ENCODE measurements around the gene PIP5K1B.
"Not testable (repeated sequence)": the region's sequence is repeated elsewhere in the genome, so short reads cannot be mapped to it uniquely, and the experiment has no call there.

The PIP5K1B gene, protein sequence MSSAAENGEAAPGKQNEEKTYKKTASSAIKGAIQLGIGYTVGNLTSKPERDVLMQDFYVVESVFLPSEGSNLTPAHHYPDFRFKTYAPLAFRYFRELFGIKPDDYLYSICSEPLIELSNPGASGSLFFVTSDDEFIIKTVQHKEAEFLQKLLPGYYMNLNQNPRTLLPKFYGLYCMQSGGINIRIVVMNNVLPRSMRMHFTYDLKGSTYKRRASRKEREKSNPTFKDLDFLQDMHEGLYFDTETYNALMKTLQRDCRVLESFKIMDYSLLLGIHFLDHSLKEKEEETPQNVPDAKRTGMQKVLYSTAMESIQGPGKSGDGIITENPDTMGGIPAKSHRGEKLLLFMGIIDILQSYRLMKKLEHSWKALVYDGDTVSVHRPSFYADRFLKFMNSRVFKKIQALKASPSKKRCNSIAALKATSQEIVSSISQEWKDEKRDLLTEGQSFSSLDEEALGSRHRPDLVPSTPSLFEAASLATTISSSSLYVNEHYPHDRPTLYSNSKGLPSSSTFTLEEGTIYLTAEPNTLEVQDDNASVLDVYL

DNA sequence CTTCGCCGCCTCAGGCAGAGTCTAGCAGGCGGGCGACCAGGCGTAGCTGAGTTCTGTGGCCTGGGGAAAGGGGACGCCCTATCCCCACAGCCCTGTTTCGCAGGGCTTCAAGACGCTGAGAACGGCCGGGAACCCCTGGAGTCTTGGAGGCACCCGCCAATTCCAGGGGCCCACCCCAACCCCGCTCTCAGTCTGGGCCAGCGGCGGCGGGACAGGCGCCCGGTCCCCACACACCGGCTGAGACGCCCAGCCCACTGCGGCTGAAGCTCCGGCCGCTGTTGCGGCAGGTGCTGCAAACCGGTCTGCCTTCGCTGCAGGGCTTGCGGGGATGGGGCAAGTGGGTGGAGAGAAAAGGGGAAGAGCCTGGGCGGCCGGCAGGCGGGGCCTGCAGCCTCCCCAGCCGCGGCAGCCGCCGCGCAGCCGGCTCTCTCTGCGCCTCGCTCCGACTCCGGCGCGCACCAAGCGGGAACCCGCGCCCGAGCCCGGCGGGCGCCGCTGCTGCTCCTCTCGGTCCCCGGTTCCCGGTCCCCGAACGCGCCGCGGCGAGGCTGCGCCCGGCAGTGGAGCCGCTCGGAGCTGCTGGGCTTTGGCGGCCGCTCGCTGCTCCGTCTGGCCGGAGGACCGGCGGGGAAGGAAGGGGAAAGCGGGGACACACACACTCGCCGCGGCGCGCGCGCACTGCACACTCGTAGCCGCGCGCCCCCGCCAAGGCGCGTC lies at the start of gene PIP5K1B:
TSS of gene PIP5K1B (plus strand) at position 427 of the 717 bp plus-strand sequence. CDS start 117,375 bp downstream, outside the sequence.
- peak within 1 kb of the TSS; percentile 69 for H3K4me3 ChIP-seq (ENCODE audit: low read depth, low read length)

DNA sequence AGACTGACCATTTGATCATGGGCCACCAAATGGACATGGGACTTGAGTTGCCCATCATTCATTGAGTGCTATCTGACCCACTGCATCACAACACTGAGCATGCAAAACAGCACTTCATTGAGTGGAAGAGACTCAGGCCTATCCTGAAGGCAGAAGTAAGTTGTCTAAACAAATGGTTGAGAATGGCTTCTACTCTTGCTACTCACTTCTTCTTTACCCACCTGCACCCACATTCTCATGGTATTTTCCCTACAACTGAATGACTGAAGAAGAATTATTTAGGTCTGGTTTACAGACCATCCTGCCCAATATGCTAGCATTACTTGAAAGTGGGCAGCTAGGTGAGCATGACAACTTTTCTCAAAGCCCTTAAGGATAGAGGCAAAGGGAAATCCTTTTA lies 41.0 kb upstream of the PIP5K1B start:
- no peak overlapping the region for H3K4me3 ChIP-seq (ENCODE audit: low read depth, low read length)

DNA sequence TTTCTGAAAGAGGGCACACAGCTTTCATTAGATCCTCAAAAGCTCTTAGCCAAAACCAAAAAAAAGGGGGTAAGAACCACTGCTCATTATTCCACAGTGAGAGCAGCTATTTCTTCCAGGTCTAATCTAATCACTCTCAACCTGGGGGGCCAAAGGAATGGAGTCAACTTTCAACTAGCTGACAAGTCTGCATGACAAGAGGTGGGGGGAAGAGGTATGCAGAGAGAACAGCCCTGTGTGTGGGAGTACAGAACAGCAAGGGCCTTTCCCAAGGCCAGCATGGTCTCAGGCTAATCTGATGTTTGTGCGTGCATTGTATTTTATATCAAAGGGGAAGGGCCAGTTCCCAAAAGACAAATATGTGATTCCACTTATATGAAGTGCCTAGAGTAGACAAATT lies 36.9 kb upstream of the PIP5K1B start:
- no peak overlapping the region for H3K4me3 ChIP-seq (ENCODE audit: low read depth, low read length)

DNA sequence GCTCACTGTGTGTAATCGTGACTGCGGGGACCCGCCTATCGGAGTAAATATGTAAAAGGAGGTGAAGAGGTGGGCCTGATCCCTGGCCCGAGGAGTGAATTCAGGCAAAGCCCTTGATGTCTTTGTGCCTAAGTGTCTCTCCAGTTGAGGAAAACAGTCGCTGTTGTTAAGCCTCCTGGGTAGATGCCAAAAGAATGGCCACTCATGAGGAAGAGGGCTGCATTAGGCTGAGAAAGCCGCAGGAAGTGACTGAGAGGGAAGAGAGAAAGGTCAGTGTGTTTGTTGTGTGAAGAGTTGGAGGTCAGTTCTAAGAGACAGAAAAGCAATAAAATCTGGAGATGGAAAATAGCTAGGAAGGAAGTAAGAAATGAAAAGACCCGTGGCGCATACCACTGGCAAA lies 35.8 kb upstream of the PIP5K1B start:
- no peak overlapping the region for H3K4me3 ChIP-seq (ENCODE audit: low read depth, low read length)

DNA sequence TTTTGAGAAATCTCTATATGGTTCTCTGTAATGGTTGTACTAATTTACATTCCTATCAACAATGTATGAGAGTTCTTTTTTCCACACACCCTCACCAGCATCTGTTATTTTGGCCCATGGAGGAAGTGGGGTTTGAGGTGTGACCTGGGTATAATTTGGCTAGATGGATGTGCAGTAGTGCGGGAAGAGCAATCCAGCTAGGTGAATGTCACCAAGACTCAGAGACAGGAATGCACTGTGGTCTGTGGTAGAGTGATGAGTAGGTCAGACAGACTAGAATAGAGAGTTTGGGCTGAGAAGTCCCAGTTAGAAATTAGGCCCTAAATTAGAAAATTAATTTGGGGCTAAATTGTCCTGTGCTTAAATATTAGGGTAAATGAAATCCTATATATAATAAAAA lies 32.8 kb upstream of the PIP5K1B start:
- no peak overlapping the region for H3K4me3 ChIP-seq (ENCODE audit: low read depth, low read length)

DNA sequence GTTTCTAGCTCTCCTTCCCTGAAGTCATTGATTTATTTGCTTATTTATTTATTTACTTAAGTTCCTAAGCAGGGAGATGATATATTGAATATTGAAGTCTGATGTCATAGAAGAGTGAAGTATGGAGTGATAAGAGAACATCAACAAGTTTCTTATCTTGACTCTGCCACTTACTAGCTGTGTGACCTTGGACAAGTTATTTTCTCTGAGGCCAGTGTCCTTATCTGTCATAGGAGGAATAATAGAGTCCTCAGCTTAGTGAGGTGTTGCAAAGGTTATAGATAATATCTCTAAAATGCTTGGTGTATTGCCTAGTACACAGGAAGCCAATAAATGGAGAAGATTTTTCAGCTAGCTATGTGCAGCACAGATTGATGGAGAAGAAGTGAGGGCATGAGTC lies 32.4 kb upstream of the PIP5K1B start:
- no peak overlapping the region for H3K4me3 ChIP-seq (ENCODE audit: low read depth, low read length)

DNA sequence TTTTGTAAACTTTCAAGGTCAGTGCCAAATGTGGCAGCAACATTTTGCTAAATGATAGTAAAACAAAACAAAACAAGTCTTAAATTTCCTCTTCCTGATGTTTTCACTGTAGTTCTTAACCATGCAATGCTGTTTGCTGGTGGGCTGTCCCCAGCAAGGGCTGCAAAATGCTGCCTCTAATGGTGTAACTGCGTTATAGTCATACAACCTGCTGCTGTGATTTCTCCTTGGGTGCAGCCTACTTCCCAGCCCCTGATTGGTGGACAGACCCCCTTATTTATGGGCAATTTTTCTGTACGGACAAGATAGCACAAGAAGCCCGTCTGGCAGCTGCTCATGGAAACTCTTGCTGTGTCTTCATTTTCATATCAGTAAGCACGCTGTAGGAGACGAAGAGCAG lies 26.6 kb upstream of the PIP5K1B start:
- no peak overlapping the region for H3K4me3 ChIP-seq (ENCODE audit: low read depth, low read length)

DNA sequence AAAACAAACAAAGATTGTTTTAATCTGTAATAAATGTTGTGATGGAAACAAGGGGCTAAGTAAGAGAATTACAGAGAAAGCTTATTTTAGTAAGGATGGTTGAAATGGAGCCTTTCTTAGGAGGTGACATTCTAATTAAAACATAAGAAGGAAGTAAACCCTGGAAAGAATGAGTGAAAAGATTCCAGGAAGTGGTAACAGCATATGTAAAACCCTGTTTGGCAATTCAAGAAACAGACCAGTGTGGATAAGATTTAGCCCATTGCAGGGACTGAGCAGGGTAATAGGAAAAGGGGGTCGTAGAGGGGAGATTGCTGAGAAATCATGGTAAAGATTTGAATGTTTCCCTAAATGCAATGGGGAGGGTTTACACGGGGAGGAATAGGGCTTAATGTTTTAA lies 21.6 kb upstream of the PIP5K1B start:
- no peak overlapping the region for H3K4me3 ChIP-seq (ENCODE audit: low read depth, low read length)

DNA sequence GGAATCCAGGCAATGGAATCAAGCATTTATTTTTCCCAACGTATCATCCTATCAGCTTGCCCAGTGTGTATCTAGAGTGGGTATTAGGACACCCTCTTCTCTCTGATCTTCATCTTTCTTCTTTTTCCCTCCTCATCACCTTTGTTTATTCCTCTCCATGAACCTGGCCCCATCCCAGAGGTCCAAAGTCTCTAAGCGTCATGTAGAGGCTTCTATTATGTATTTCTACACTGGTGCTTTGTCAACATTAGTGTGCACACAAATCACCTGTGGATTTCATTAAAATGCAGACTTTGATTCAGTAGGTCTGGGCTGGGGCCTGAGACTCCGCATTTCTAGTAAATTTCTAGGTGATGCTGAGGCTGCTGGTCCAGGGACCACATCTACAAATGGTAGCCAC lies 19.8 kb upstream of the PIP5K1B start:
- no peak overlapping the region for H3K4me3 ChIP-seq (ENCODE audit: low read depth, low read length)

DNA sequence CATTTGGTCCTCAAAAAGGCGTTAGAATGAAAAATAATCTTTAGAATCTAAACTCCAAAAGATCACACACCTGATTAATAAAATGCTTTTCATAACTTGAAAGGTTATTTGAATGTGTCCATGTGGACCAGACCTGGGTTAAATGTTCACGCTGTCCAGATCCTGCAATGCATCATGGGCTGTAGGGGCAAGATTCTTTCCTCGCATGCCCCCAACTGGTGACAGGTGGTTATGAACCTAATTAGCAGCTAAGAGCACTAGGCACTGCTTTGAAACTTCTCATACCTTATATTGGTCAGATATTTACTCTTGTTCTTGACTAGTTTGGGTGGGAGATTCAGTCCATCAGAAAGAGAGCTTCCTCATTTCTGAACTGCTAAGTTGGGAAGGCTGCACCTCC lies 19.3 kb upstream of the PIP5K1B start:
- H3K4me3 ChIP-seq (ENCODE audit: low read depth, low read length): no peak overlapping the region

DNA sequence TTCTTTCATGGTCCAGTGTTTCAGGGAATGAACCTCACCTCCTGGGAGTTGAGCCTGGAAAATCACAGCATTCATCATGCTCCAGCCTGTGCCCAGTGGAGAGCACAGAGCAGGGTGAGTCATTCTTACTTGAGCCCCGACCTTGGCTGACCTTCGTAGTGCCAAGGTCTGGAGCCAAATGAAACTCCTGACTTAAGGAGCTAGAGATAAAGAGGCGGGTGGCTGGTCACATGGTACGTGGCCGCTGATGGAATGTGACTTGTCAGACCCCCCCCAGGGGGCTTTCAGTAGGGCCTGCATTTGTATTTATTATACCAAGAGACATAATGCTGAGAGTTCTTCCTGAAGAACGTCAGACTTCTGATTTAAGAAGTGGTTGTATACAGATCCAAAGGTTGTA lies 15.0 kb upstream of the PIP5K1B start:
- no peak overlapping the region for H3K4me3 ChIP-seq (ENCODE audit: low read depth, low read length)

DNA sequence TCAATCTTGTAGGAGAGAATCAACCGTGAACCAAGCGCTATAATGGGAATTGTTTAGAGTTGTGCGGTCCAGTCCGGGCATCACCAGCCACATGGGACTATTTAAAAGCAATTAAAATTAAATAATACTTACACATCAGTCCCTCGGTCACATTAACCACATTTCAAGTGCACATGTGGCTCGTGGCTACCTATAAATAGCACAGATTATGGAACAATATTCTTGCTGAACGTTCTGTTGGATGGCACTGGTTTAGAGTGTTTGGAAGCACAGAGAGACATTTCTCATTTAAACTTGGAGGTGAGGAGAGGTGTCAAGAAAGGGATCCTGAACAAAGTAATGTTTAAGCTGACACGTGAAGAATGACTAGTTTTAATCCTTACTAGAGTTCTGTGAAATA lies 12.5 kb upstream of the PIP5K1B start:
- H3K4me3 ChIP-seq (ENCODE audit: low read depth, low read length): no peak overlapping the region

DNA sequence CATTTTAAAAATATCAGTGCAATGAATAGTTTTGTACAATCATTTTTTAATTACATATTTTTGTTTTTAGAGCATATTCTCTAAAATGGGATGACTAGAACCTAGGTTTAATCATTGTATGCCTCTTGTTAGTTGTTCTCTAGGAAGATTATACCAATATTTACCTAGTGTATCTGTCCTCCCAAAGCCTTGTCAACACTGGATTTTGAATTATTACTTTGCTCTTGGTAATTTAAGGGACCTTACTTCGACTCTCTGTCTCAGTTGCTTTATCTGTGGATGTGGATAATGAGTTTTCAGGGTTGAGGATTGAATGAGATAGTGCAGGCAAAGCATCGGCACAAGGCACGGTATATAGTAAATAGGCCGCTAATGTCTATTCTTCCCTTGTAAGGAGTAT lies 10.9 kb upstream of the PIP5K1B start:
- H3K4me3 ChIP-seq (ENCODE audit: low read depth, low read length): no peak overlapping the region

DNA sequence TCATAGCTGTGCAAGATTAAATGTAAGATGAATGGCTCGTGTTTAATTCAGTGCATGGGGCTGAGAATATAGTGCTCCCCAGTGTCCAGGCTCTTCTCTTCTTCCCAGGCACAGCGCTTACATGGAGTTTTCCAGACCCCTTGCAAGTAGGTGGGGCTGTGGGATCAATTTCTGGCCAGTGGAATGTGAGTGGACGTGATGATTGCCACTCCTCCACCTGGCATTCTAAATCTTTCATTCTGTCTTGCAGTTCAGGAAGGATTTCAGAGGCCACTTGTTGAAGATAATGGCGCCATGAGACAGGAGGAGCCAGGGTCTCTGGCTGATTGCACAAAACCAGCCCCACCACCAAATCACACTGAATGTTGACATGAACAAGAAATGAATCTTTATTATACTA lies 7.2 kb upstream of the PIP5K1B start:
- no peak overlapping the region for H3K4me3 ChIP-seq (ENCODE audit: low read depth, low read length)

DNA sequence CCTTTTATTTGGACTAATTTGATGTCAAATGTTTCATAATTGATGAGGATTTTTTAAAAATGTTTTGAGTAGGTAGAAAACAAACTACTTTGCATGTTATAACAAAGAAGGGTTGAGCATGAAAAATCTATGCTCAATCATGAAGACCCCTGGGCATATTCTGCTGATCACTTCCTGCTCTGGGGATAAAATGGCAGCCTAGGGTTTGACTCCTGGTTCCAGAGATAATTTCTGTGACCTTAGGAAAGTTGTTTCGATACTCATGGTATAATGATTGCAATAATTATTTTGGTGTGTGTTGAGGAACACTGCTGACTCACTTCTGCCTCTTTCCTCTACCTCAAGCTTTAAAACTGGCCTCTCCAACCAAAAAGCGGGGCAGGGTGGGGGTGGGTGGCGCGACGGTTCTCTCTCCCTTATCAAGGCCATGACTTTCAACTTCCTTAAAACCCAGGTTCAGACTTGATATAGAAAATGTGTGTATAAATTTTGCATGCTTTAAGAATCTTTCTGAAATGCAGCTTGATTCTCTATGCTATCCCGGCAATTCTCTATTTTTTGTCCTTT lies 6.0 kb upstream of the PIP5K1B start:
- no peak overlapping the region for H3K4me3 ChIP-seq (ENCODE audit: low read depth, low read length)

DNA sequence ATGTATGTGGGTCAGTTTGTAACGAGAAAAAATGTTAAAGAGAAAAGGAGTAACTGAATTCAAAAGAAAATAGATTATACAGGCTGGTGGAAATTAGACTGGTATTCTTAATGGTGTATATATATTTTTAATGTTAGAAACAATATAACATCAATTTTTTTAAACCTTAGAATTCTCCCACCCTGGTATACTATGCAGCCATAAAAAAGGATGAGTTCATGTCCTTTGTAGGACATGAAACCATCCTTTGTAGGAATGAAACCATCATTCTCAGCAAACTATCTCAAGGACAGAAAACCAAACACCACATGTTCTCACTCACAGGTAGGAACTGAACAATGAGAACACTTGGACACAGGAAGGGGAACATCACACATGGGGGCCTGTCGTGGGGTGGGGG lies 5.4 kb upstream of the PIP5K1B start:
- H3K4me3 ChIP-seq (ENCODE audit: low read depth, low read length): not testable (repeated sequence)

DNA sequence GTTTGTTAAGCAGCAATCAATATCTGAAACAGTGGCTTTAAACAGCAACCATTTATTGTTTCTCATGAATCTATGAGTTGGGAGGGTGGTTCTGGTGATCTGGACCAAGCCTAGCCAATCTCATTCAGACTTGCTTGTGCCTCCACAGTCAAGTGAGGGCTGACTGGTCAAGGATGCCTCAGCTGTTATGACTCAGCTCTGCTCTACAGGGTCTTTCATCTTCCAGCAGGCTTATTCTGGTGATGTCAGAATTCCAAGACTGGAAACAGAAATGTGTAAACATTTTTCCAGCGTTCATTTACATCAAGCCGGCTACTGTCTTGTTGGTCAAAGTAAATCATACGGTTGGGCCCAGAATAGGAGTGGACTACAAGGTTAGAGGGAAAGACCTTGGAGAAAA lies 2.5 kb upstream of the PIP5K1B start:
- H3K4me3 ChIP-seq (ENCODE audit: low read depth, low read length): no peak overlapping the region

DNA sequence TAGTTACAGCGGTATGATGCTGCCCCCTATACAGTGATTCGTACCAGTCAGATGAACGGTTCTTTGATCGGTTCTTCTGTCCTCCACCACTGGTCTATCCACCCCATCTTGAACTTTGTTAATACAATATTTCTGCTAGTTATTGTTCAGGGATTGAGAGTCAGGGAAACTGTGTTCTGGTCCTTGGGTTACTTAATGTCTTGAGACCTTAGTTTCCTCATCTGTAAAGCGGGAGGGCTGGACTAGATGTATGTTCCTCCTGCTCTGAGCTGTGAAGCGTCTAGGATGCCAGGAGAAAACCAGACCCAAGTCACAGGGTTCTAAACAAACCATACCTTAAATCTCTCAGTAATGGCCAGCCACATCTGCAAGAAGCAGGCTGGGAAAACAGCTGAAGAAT lies 1.4 kb upstream of the PIP5K1B start:
- no peak overlapping the region for H3K4me3 ChIP-seq (ENCODE audit: low read depth, low read length)

DNA sequence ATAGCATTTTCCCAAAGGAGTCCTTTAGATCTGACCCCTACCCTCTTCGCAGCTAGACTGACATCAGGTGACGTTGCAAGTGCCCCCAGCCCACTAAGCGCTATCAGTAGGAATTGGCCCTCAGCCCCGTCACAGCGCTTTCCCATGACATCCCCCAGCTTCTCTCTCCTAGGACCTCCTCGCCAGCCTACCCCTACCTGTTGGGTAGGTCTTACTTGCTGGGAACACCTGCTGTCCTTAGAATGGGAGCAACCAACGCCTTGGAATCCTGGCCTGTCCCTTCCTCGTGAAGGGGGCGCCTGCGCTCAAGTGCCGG lies 584 bp upstream of the PIP5K1B start:
- peak overlapping the region; percentile 58 for H3K4me3 ChIP-seq (ENCODE audit: low read depth, low read length)

DNA sequence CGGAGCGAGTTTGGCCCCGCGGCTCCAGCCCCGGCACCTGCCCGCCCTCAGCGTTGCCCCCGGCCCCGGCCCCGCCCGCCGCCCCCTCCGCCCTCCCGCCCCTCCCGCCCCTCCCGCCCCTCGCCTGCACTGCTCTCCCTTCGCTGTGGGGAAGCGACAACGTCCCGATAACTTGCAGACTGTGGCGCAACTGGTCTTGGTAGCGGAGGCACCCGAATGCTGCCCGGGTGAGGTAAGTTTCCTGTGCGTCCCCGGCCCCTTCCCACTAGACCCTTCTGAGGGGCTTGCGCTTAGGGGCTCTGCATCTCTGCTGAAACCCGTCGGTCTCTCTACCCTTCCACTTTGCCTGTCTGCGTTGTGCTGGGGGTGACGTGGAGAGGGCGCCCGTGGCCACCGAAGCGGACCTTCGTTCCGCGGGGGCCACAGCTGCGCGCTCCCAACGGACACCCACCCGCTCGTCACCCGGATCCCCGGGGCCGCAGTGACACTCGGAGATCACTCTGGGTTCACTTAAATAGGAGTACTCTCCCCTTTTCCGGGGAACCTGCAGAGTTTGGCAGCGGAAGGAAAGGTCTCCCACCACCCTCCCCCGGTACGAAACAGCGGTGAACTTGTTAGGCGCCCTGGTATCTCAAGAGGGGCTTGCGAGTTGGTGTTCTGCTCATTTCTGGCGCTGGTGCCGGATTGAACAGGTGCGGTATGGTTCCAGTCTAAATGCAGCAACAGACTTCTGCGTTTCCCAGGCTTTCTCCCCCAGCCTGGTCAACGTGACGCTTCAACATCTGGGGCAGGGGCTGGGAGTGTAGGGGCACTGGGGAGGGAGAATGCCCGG lies 707 bp downstream of the PIP5K1B start:
- H3K4me3 ChIP-seq (ENCODE audit: low read depth, low read length): peak overlapping the region; percentile 69
